Hepatic stellate cell (primary cell): Measurements from ENCODE around the gene MAP7D1.
"Not testable (repeated sequence)": the region's sequence is repeated elsewhere in the genome, so short reads cannot be mapped to it uniquely, and the experiment has no call there.

Experiments used
- DNase-seq: peaks from one replicate; pipeline ENCODE4 v3.0.0; 2011; ENCODE audit warnings: low spot score

MAP7D1 gene

GRCh38 chr1:36151845-36152203, 4.1 kb upstream of the MAP7D1 start:
- DNase-seq: no peak

GRCh38 chr1:36153476-36153875, 2.5 kb upstream of the MAP7D1 start:
- DNase-seq: no peak

GRCh38 chr1:36154335-36154734, 1.6 kb upstream of the MAP7D1 start:
- DNase-seq: no peak

- no peak for DNase-seq
These were observed 1.1 kb upstream of the MAP7D1 start for GRCh38 chr1:36154765-36155407.

GRCh38 chr1:36156329-36157114, 562 bp downstream of the MAP7D1 start:
- DNase-seq: peak; percentile 70

GRCh38 chr1:36157115-36157903, 1.3 kb downstream of the MAP7D1 start:
- DNase-seq: peak; percentile 63

GRCh38 chr1:36157973-36158826, 2.2 kb downstream of the MAP7D1 start:
- no peak for DNase-seq

- DNase-seq: not testable (repeated sequence)
These were observed 2.9 kb downstream of the MAP7D1 start for GRCh38 chr1:36158827-36159252.

- DNase-seq: no peak
These were observed 3.8 kb downstream of the MAP7D1 start for GRCh38 chr1:36159614-36160387.

GRCh38 chr1:36160388-36160948, 4.5 kb downstream of the MAP7D1 start:
- DNase-seq: no peak

- DNase-seq: peak; percentile 89
These were observed 5.1 kb downstream of the MAP7D1 start for GRCh38 chr1:36160949-36161485.

- peak; percentile 20 for DNase-seq
These were observed 5.9 kb downstream of the MAP7D1 start for GRCh38 chr1:36161641-36162531.

GRCh38 chr1:36162680-36163239, 6.8 kb downstream of the MAP7D1 start:
- DNase-seq: no peak

GRCh38 chr1:36163426-36163825, 7.5 kb downstream of the MAP7D1 start:
- DNase-seq: no peak

- DNase-seq: no peak
These were observed 8.4 kb downstream of the MAP7D1 start for GRCh38 chr1:36164361-36164760.

- no peak for DNase-seq
These were observed 9.2 kb downstream of the MAP7D1 start for GRCh38 chr1:36165145-36165544.

GRCh38 chr1:36166136-36166535, 10.2 kb downstream of the MAP7D1 start:
- no peak for DNase-seq

GRCh38 chr1:36166938-36167905, 11.3 kb downstream of the MAP7D1 start:
- peak; percentile 66 for DNase-seq
